H1 (cell line): ENCODE data around the gene ASCC2.

Source experiments
- CTCF ChIP-seq, 3 experiments: IDR thresholded peaks; 1 replicate in 2 of 3; 2 replicates in 1 of 3; pipeline versions ENCODE4 v1.5.1 to v1.6.1; 2011; ENCODE audit warnings: low read length in 3 of 3, mild to moderate bottlenecking in 3 of 3, inconsistent platforms in 2 of 3, low read depth in 1 of 3, moderate library complexity in 1 of 3; ENCODE audit not compliant: insufficient read depth in 1 of 3; ENCODE audit errors: control extremely low read depth in 1 of 3
- POLR2AphosphoS5 ChIP-seq: IDR thresholded peaks from 2 replicates; pipeline ENCODE4 v1.6.1; 2011; ENCODE audit warnings: low read depth, low read length

- TF ChIP-seq POLR2AphosphoS5 (no peak), CTCF (IDR thresholded peaks at IDR 0.05; ENCODE audit: control extremely low read depth in 1 of 3, insufficient read depth in 1 of 3, low read depth in 1 of 3, low read length in 3 of 3) (no peak)
Observed at GRCh38 chr22:29873943-29874342, 35.9 kb upstream of the ASCC2 start.
